Measurements from ENCODE around the gene NSMF.

GRCh38 chr9:137463931-137464290 lies 4.8 kb upstream of the NSMF start:
- TF ChIP-seq EZH2 (IDR thresholded peaks at IDR 0.05; ENCODE audit: borderline replicate concordance, low read depth, low read length, poor library complexity, severe bottlenecking): no peak
- TF ChIP-seq, protein P1, sequence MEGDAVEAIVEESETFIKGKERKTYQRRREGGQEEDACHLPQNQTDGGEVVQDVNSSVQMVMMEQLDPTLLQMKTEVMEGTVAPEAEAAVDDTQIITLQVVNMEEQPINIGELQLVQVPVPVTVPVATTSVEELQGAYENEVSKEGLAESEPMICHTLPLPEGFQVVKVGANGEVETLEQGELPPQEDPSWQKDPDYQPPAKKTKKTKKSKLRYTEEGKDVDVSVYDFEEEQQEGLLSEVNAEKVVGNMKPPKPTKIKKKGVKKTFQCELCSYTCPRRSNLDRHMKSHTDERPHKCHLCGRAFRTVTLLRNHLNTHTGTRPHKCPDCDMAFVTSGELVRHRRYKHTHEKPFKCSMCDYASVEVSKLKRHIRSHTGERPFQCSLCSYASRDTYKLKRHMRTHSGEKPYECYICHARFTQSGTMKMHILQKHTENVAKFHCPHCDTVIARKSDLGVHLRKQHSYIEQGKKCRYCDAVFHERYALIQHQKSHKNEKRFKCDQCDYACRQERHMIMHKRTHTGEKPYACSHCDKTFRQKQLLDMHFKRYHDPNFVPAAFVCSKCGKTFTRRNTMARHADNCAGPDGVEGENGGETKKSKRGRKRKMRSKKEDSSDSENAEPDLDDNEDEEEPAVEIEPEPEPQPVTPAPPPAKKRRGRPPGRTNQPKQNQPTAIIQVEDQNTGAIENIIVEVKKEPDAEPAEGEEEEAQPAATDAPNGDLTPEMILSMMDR (conservative IDR thresholded peaks at IDR 0.05; ENCODE audit: low read depth, low read length): no peak
